HepG2 (cell line): ENCODE data around the gene ZBTB26. TPM values are rescaled to one million over a fixed set of nuclear protein-coding genes. Genes with fewer than 3 reads are reported as not detected.

Experiments used
- ATAC-seq: fragments of 200-7000 bp; cut with Tn5 transposase; 3 replicates; pipeline ENCODE4 v1.9.1; 2020; ENCODE audit warnings: mild to moderate bottlenecking, moderate library complexity
- BruUV-seq: library from RNA; stranded (reverse); fragments of 400-500 nt; replicated peaks from 2 replicates; lab custom pipeline; 2021; lab: Mats Ljungman, UMichigan
- CTCF ChIA-PET: fragments of 300-600 bp; formaldehyde crosslinking; extraction: SDS; loops from one replicate; lab custom pipeline; 2021; ENCODE audit warnings: low total read pairs, inconsistent platforms, low intra/inter-chr PET ratio; lab: Yijun Ruan, JAX
- POLR2A ChIA-PET: fragments of 350-600 bp; sonication (Branson Sonifier 250); formaldehyde crosslinking; loops from one replicate; lab custom pipeline; 2020; ENCODE audit warnings: antibody characterized with exemption, inconsistent platforms; lab: Yijun Ruan, JAX
- DNase-seq: peaks from one replicate; pipeline ENCODE4 v3.0.0-alpha.2; 2015; ENCODE audit warnings: low spot score
- FAIRE-seq: peaks from 3 replicates; lab custom pipeline; 2011; peaks lifted over from hg19 to GRCh38; lab: Jason Lieb, UNC
- H2AFZ ChIP-seq: one replicate; pipeline ENCODE4 v1.6.1; 2011; ENCODE audit warnings: low read length, inconsistent platforms
- H3K27ac ChIP-seq: fragments of 300-600 bp; 3 replicates; pipeline ENCODE4 v1.8.0; 2011; ENCODE audit warnings: mixed run types, mild to moderate bottlenecking, mixed read lengths, low read length, inconsistent platforms; ENCODE audit not compliant: insufficient read depth; ENCODE audit errors: extremely low read length
- H3K27me3 ChIP-seq, 2 experiments: fragments of 200-600 bp in 1 of 2; 2 replicates in 1 of 2; 3 replicates in 1 of 2; pipeline versions ENCODE4 v1.6.0 to v1.8.0; 2011; ENCODE audit warnings: low read length in 2 of 2, mild to moderate bottlenecking in 2 of 2, moderate library complexity in 2 of 2, inconsistent platforms in 1 of 2; ENCODE audit not compliant: insufficient read depth in 2 of 2, control insufficient read depth in 1 of 2
- H3K36me3 ChIP-seq, 2 experiments: fragments of 200-600 bp in 1 of 2; replicated peaks in 1 of 2; 2 replicates in 1 of 2; 3 replicates in 1 of 2; pipeline versions ENCODE4 v1.5.1 to v1.8.0; 2011; ENCODE audit warnings: low read length in 2 of 2, inconsistent platforms in 1 of 2; ENCODE audit not compliant: insufficient read depth in 2 of 2, control insufficient read depth in 1 of 2
- H3K4me1 ChIP-seq: 2 replicates; pipeline ENCODE4 v1.5.1; 2012; ENCODE audit warnings: low read length, inconsistent platforms; ENCODE audit not compliant: insufficient read depth
- H3K4me2 ChIP-seq: 2 replicates; pipeline ENCODE4 v1.6.0; 2011; ENCODE audit warnings: low read depth, low read length, inconsistent platforms
- H3K4me3 ChIP-seq, 3 experiments: fragments of 200-600 bp in 1 of 3; sonication (generic), shearing (Covaris generic) in 1 of 3; replicated peaks in 1 of 3; 2 replicates each; pipeline ENCODE4 v1.5.1; 2011 to 2016; ENCODE audit warnings: low read length in 3 of 3, inconsistent platforms in 2 of 3, low read depth in 2 of 3, mild to moderate bottlenecking in 2 of 3, control low read depth in 1 of 3, mixed read lengths in 1 of 3; ENCODE audit not compliant: insufficient read depth in 1 of 3
- H3K79me2 ChIP-seq: one replicate; pipeline ENCODE4 v1.6.1; 2011; ENCODE audit warnings: low read length, inconsistent platforms; ENCODE audit not compliant: insufficient read depth
- H3K9ac ChIP-seq: 2 replicates; pipeline ENCODE4 v1.6.0; 2011; ENCODE audit warnings: mild to moderate bottlenecking, low read depth, low read length, inconsistent platforms; ENCODE audit not compliant: insufficient read depth
- H3K9me3 ChIP-seq: 2 replicates; pipeline ENCODE4 v1.5.1; 2012; ENCODE audit warnings: mild to moderate bottlenecking, low read length
- H4K20me1 ChIP-seq: 2 replicates; pipeline ENCODE4 v1.6.0; 2011; ENCODE audit warnings: inconsistent platforms, mild to moderate bottlenecking, low read length, moderate library complexity; ENCODE audit not compliant: insufficient read depth
- FOSL2 ChIP-seq: sonication (generic); formaldehyde crosslinking; IDR thresholded peaks from 2 replicates; pipeline ENCODE4 v1.4.0; 2020; ENCODE audit warnings: missing genetic modification reagents
- GATAD2A ChIP-seq: IDR thresholded peaks from 2 replicates; pipeline ENCODE4 v1.6.1; 2016
- IKZF1 ChIP-seq: fragments of 450-650 bp; IDR thresholded peaks from 2 replicates; pipeline ENCODE4 v1.7.1; 2016
- KAT2B ChIP-seq: fragments of 150-350 bp; IDR thresholded peaks from 2 replicates; pipeline ENCODE4 v1.6.1; 2014; ENCODE audit warnings: low read depth, low read length, borderline replicate concordance
- KDM2A ChIP-seq: sonication (generic); formaldehyde crosslinking; IDR thresholded peaks from 2 replicates; pipeline ENCODE4 v1.4.0; 2020; ENCODE audit warnings: low read depth, missing genetic modification reagents, borderline replicate concordance
- KLF15 ChIP-seq: sonication (generic); formaldehyde crosslinking; IDR thresholded peaks from 2 replicates; pipeline ENCODE4 v1.8.1; 2023; ENCODE audit warnings: borderline replicate concordance, mild to moderate bottlenecking, inconsistent platforms, missing genetic modification reagents, mixed read lengths
- MED13 ChIP-seq: sonication (generic); formaldehyde crosslinking; IDR thresholded peaks from 2 replicates; pipeline ENCODE4 v1.5.0; 2020; ENCODE audit warnings: missing genetic modification reagents
- MIER3 ChIP-seq: IDR thresholded peaks from 2 replicates; pipeline ENCODE4 v1.6.1; 2016; ENCODE audit warnings: missing compliant biosample characterization, borderline replicate concordance
- MXD1 ChIP-seq: sonication (generic); formaldehyde crosslinking; IDR thresholded peaks from 2 replicates; pipeline ENCODE4 v1.4.0; 2020; ENCODE audit warnings: mild to moderate bottlenecking, missing genetic modification reagents
- POLR2A ChIP-seq, 2 experiments: IDR thresholded peaks; 2 replicates each; pipeline ENCODE4 v1.6.1; 2011; ENCODE audit warnings: low read depth in 2 of 2, low read length in 2 of 2, mild to moderate bottlenecking in 1 of 2, moderate library complexity in 1 of 2; ENCODE audit not compliant: insufficient read depth in 1 of 2
- PRDM10 ChIP-seq: sonication (generic); formaldehyde crosslinking; IDR thresholded peaks from 2 replicates; pipeline ENCODE4 v1.4.0; 2020; ENCODE audit warnings: low read depth, missing genetic modification reagents
- SCMH1 ChIP-seq: sonication (generic); formaldehyde crosslinking; IDR thresholded peaks from 2 replicates; pipeline ENCODE4 v1.9.0; 2021; ENCODE audit warnings: missing genetic modification reagents, mild to moderate bottlenecking, borderline replicate concordance
- XRCC5 ChIP-seq: fragments of 200-400 bp; formaldehyde crosslinking; optimal IDR thresholded peaks from 2 replicates; pipeline ENCODE3; 2017; ENCODE audit warnings: mild to moderate bottlenecking, low read length
- ZBTB42 ChIP-seq: sonication (generic); formaldehyde crosslinking; IDR thresholded peaks from 2 replicates; pipeline ENCODE4 v1.5.0; 2020; ENCODE audit warnings: mild to moderate bottlenecking, missing genetic modification reagents
- ZNF337 ChIP-seq: sonication (generic); formaldehyde crosslinking; IDR thresholded peaks from 2 replicates; pipeline ENCODE4 v1.5.1; 2020; ENCODE audit warnings: missing genetic modification reagents, low read depth, mild to moderate bottlenecking, borderline replicate concordance
- ZNF546 ChIP-seq: sonication (generic); formaldehyde crosslinking; conservative IDR thresholded peaks from 2 replicates; pipeline ENCODE4 v1.8.1; 2023; ENCODE audit warnings: mild to moderate bottlenecking, missing genetic modification reagents
- WGBS: methylation state at CpG from one replicate; pipeline ENCODE4 v1.1.6; 2017; ENCODE audit warnings: low lambda C conversion rate; 5-methylcytosine and 5-hydroxymethylcytosine counted together
- in situ Hi-C: cut with HindIII; loops from 2 replicates; pipeline ENCODE4 v1.10.0; 2017; ENCODE audit warnings: low pct_unique_long_range_greater_than_20kb; ENCODE audit not compliant: extremely low pct_ligation_motif_present
- intact Hi-C: fragments of 100-400 bp; cut with micrococcal nuclease; formaldehyde crosslinking; loops from one replicate; pipeline ENCODE4 v1.10.0; 2022; ENCODE audit not compliant: unreplicated experiment
- polyA plus RNA-seq, 8 experiments: library from polyadenylated mRNA; depleted of rRNA in 3 of 8; stranded (reverse) in 7 of 8; unstranded in 1 of 8; fragments of >200 nt; fragmentation: Illumina TruSeq in 4 of 8; extraction: Trizol in 4 of 8; gene quantifications; 2 replicates each; pipeline versions ENCODE4 v1.2.1 to v1.2.3, GENCODE V29; 2011 to 2016; ENCODE audit warnings: low read depth in 4 of 8, missing spikeins in 1 of 8, mixed read lengths in 1 of 8; ENCODE audit not compliant: insufficient read depth in 1 of 8
- total RNA-seq, 5 experiments: library from RNA; depleted of rRNA; stranded (reverse); fragments of >200 nt; fragmentation: Illumina TruSeq; extraction: Trizol; gene quantifications; 2 replicates each; pipeline ENCODE4 v1.2.3, GENCODE V29; 2016; ENCODE audit warnings: low read depth in 1 of 5
- TF ChIP-seq, protein P1 (sequence below): sonication (generic); formaldehyde crosslinking; IDR thresholded peaks from 2 replicates; pipeline ENCODE4 v1.8.1; 2023; ENCODE audit warnings: mild to moderate bottlenecking, missing genetic modification reagents, borderline replicate concordance
- TF ChIP-seq, protein P2 (sequence below): IDR thresholded peaks from 2 replicates; pipeline ENCODE4 v1.6.1; 2016; ENCODE audit warnings: missing genetic modification reagents, missing compliant biosample characterization

Gene ZBTB26
- total and polyA plus RNA-seq, 2 of the 13 experiments (the other 11 are each of a cell fraction or from before 2014, with no cell fraction given), result 4.5 to 8.6 TPM

DNA sequence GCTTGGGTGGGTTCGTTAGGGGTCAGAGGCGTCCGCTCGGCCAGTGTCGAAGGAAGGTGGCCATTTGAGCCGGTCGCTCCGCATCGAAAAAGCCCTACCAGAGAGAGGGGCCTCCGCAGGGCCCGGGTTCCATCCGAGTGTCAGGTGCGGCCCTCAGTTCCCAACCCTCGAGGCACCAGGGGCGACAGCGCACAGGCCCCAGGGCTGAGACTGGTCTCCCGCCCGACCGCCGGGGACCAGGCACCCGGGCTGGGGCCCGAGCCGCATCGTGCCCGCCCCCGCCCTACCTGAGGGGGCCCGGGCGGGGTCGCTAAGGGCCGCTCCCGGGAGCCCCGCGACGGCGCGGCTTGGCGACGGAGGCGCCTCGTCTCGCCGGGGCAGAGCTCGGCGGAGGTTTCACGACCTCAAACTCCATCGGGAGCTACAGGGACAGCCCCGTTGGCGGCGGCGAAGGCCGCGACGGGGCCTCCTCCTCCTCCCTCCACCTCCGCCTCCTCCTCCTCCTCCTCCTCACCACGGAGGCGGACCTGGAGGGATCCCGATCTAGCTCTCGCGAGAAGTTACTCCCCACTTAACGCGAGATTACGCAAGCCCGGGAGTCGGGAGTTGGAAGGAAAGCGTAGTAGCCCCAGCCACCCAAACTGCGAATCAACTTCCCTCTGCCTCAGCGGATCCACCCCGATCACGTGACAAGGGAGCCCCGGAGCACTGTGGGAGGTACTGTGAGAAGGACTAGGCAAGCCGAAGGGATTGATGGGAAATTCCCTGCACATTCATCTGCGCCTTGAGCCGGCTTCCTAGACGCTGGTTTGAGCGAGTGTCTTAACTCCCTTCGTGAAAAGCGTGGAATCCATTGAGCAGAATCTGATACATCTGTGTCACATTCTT, 26.2 kb downstream of the ZBTB26 start, which contains the start of gene RC3H2 (continued):
- TF ChIP-seq, protein P1, sequence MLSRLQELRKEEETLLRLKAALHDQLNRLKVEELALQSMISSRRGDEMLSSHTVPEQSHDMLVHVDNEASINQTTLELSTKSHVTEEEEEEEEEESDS (CRISPR knock-in tag), result 0 out of 2 replicates have a peak, but pooled peaks have one; percentile 7
- TF ChIP-seq KAT2B, result no peak
- peak; percentile 80 for TF ChIP-seq MXD1 (CRISPR knock-in tag)
- no peak for TF ChIP-seq FOSL2 (CRISPR knock-in tag)
- TF ChIP-seq ZNF337 (CRISPR knock-in tag), result no peak
- no peak for TF ChIP-seq IKZF1
- TF ChIP-seq, protein P2, sequence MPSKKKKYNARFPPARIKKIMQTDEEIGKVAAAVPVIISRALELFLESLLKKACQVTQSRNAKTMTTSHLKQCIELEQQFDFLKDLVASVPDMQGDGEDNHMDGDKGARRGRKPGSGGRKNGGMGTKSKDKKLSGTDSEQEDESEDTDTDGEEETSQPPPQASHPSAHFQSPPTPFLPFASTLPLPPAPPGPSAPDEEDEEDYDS (CRISPR knock-in tag), result peak; percentile 81
- TF ChIP-seq KLF15 (CRISPR knock-in tag), result no peak
- no peak for TF ChIP-seq MED13
- no peak for TF ChIP-seq SCMH1 (CRISPR knock-in tag)

DNA sequence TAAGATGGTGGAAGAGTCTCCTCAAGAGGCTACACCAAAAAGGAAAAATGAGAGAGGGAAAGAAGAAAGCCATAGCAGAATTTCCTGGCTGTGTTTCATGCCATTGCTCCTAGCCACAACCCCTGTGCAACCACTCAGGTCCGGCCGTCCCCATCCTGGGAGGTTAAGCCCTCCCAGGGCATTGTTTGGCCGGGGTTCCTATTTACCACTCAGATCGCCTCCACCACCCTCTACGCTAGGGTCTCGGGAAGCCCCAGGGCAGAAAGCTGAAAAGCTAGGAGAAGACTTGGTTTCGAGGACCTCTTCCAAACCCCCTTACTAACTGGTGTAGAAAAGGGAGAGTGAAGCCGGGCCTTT, 26.9 kb downstream of the ZBTB26 start:
- ChIA-PET CTCF (no interaction called here), POLR2A (interaction anchor here (0.9 to 3.0 kb wide), 9 partner anchors 8 to 104 kb away, joined by 3 to 26 read pairs (median 7); partner anchors contain the start of genes PDCL, RABGAP1, ZBTB26 and ZBTB6)
- Histone ChIP-seq H3K9me3 (no peaks in the 10 kb centered on the region), H3K4me2 (peak overlapping the region; percentile 70), H3K27me3 (no peaks in the 10 kb centered on the region; a peak in 1 of 5 replicates), H3K36me3 (0 out of 5 replicates have a peak, but pooled peaks cover 0 to 3% of the 10 kb centered on the region in 2 experiments), H2AFZ (no peak overlapping the region), H3K4me1 (peaks cover 19% of the 10 kb centered on the region), H3K4me3 (peak overlapping the region; percentile 63 to 98 (median 95)), H3K9ac (peak overlapping the region; percentile 95), H4K20me1 (peaks cover 10% of the 10 kb centered on the region; the same call in 1 of the 2 replicates), H3K27ac (peak overlapping the region; percentile 90), H3K79me2 (peaks cover 51% of the 10 kb centered on the region)
- no TSS peak for BruUV-seq
- peak; percentile 43 for DNase-seq
- WGBS, result 0% methylated on average over 3 of the region's 8 CpGs
- no peak for FAIRE-seq
- in situ Hi-C loops, result no loop called here
- ATAC-seq, result peak; percentile 87
- intact Hi-C loops, result loop anchor here (5.0 kb wide), 1 partner anchor 88 kb away; no protein-coding TSS in a partner anchor
- TF ChIP-seq ZNF546, result 0 out of 2 replicates have a peak, but pooled peaks have one; percentile 7
- TF ChIP-seq MIER3 (CRISPR knock-in tag), result no peak
- 0 out of 2 replicates have a peak, but pooled peaks have one; percentile 43 for TF ChIP-seq ZBTB42 (CRISPR knock-in tag)
- TF ChIP-seq MED13, result 0 out of 2 replicates have a peak, but pooled peaks have one; percentile 9
- TF ChIP-seq GATAD2A (CRISPR knock-in tag), result peak; percentile 33; the same call in 1 of the 2 replicates
- TF ChIP-seq POLR2A (IDR thresholded peaks at IDR 0.05; ENCODE audit: insufficient read depth in 1 of 2, low read depth in 2 of 2, low read length in 2 of 2), result peak in 1 of 2 experiments; percentile 44; a peak in 2 of 4 replicates
- peak; percentile 35 for TF ChIP-seq XRCC5
- 0 out of 2 replicates have a peak, but pooled peaks have one; percentile 16 for TF ChIP-seq PRDM10 (CRISPR knock-in tag)
- TF ChIP-seq KDM2A (CRISPR knock-in tag), result 0 out of 2 replicates have a peak, but pooled peaks have one; percentile 0
